Measurements from ENCODE around the gene LYPD8.

DNA sequence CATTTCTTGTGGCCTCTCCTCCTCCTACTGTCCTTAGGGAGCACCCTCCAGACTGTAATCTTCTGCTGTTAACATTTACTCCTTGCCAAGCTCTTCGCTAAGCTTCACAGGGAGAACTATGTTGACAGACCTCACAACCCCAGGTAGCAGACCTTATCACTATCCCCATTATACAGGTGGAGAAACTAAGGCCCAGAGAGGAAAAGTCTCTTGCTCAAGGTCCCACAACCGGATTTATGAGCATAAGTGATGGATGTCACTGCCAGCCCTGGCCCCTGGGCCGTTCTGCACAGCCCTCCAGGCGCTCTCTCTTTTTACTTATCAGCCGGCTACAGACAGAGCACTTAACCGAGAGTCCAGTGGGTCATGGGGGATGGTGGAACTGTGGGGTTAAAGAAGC is 18.1 kb downstream of the LYPD8 start:
- TF ChIP-seq CTCF (conservative IDR thresholded peaks at IDR 0.05; ENCODE audit: low read depth in 2 of 2), result no peak
- TF ChIP-seq, protein P1, sequence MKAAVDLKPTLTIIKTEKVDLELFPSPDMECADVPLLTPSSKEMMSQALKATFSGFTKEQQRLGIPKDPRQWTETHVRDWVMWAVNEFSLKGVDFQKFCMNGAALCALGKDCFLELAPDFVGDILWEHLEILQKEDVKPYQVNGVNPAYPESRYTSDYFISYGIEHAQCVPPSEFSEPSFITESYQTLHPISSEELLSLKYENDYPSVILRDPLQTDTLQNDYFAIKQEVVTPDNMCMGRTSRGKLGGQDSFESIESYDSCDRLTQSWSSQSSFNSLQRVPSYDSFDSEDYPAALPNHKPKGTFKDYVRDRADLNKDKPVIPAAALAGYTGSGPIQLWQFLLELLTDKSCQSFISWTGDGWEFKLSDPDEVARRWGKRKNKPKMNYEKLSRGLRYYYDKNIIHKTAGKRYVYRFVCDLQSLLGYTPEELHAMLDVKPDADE (IDR thresholded peaks at IDR 0.05), result no peak
- TF ChIP-seq JUNB (IDR thresholded peaks at IDR 0.05; ENCODE audit: unreplicated experiment), result no peak
- TF ChIP-seq EZH2 (IDR thresholded peaks at IDR 0.05; ENCODE audit: low read depth, unreplicated experiment), result no peak
- TF ChIP-seq POLR2AphosphoS5 (IDR thresholded peaks at IDR 0.05; ENCODE audit: low read depth), result no peak
- TF ChIP-seq, protein P2, sequence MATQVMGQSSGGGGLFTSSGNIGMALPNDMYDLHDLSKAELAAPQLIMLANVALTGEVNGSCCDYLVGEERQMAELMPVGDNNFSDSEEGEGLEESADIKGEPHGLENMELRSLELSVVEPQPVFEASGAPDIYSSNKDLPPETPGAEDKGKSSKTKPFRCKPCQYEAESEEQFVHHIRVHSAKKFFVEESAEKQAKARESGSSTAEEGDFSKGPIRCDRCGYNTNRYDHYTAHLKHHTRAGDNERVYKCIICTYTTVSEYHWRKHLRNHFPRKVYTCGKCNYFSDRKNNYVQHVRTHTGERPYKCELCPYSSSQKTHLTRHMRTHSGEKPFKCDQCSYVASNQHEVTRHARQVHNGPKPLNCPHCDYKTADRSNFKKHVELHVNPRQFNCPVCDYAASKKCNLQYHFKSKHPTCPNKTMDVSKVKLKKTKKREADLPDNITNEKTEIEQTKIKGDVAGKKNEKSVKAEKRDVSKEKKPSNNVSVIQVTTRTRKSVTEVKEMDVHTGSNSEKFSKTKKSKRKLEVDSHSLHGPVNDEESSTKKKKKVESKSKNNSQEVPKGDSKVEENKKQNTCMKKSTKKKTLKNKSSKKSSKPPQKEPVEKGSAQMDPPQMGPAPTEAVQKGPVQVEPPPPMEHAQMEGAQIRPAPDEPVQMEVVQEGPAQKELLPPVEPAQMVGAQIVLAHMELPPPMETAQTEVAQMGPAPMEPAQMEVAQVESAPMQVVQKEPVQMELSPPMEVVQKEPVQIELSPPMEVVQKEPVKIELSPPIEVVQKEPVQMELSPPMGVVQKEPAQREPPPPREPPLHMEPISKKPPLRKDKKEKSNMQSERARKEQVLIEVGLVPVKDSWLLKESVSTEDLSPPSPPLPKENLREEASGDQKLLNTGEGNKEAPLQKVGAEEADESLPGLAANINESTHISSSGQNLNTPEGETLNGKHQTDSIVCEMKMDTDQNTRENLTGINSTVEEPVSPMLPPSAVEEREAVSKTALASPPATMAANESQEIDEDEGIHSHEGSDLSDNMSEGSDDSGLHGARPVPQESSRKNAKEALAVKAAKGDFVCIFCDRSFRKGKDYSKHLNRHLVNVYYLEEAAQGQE (IDR thresholded peaks at IDR 0.05; ENCODE audit: unreplicated experiment), result no peak
